Measurements from ENCODE around the gene M1AP.

M1AP gene

DNA sequence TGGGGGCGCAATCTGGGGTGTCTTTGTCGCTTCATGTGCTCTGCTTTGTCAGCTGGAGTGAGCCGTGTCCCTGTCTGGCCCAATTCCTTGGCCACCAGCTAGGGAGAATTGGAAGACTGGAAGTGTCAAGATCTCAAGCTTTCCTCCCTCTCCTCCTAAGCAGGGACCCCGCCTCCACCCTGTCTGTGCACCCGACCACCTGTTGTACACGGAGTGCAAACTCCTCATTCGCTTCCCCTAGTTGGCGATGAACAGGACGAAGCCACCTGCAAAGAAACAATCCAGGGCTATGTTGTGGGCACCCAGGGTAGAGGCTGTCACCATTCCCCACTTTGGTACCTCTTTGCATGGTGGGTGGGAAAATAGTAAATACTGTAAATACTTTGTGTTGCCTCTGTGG is 120.4 kb downstream of the M1AP start:
- H3K36me3 ChIP-seq (ENCODE audit: control insufficient read depth, low read length): peaks cover 65% of the 10 kb centered on the region
- peaks cover 43% of the 10 kb centered on the region for H3K4me1 ChIP-seq (ENCODE audit: control insufficient read depth, low read length)
- H3K9me2 ChIP-seq (replicated peaks; ENCODE audit: control insufficient read depth, low read length): no peaks in the 10 kb centered on the region
- no peaks in the 10 kb centered on the region for H4K20me1 ChIP-seq (ENCODE audit: control insufficient read depth, insufficient read depth, low read depth, low read length)
- peak overlapping the region; percentile 99 for H3K4me3 ChIP-seq (ENCODE audit: low read length)
- peaks cover 11% of the 10 kb centered on the region for H3F3A ChIP-seq (ENCODE audit: control insufficient read depth, insufficient read depth)
- H3K9me3 ChIP-seq (ENCODE audit: control insufficient read depth, insufficient read depth, low read length): no peaks in the 10 kb centered on the region
- H3K79me2 ChIP-seq (ENCODE audit: control insufficient read depth, low read length): peaks cover 48% of the 10 kb centered on the region
- no peak overlapping the region for H3K27ac ChIP-seq (ENCODE audit: low read depth, low read length)
- TF ChIP-seq, protein P1, sequence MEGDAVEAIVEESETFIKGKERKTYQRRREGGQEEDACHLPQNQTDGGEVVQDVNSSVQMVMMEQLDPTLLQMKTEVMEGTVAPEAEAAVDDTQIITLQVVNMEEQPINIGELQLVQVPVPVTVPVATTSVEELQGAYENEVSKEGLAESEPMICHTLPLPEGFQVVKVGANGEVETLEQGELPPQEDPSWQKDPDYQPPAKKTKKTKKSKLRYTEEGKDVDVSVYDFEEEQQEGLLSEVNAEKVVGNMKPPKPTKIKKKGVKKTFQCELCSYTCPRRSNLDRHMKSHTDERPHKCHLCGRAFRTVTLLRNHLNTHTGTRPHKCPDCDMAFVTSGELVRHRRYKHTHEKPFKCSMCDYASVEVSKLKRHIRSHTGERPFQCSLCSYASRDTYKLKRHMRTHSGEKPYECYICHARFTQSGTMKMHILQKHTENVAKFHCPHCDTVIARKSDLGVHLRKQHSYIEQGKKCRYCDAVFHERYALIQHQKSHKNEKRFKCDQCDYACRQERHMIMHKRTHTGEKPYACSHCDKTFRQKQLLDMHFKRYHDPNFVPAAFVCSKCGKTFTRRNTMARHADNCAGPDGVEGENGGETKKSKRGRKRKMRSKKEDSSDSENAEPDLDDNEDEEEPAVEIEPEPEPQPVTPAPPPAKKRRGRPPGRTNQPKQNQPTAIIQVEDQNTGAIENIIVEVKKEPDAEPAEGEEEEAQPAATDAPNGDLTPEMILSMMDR (IDR thresholded peaks at IDR 0.05; ENCODE audit: low read depth, low read length, poor library complexity, severe bottlenecking): no peak
- no peak for TF ChIP-seq EZH2phosphoT487 (IDR thresholded peaks at IDR 0.05; ENCODE audit: borderline replicate concordance, low read length)
- H3K27me3 ChIP-seq (ENCODE audit: control insufficient read depth, low read length): no peaks in the 10 kb centered on the region
- peak overlapping the region; percentile 94 for H3K4me2 ChIP-seq (ENCODE audit: low read length)

DNA sequence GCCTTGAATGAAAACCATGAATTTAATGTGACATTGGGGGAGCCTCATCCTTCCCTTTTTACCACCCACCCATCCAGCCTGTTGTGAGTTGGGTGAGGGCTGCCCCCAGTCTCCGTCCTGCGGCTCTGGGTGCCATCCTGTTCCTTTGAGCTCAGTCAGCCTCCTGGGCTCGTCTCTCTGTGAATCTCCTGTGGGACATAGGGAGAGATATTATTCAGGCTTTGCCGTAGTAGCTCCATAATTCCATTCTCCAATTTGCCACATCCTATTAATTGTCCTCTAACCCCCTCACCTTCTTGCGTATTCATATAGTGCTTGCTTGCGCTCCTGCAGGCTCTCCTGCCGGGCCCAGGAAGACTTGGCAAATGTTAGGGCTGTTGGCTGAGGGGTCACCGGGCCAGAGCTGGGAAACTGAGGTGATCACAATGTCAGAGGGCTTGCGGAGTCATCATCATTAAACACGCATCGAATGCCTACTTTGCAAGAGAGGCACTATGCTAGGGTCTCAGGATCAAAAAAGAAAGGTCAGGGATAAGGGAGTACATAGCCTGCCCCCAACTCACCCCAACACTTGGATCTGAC is 121.4 kb downstream of the M1AP start:
- H3K79me2 ChIP-seq (ENCODE audit: control insufficient read depth, low read length): peaks cover 48% of the 10 kb centered on the region
- no peaks in the 10 kb centered on the region for H3K9me2 ChIP-seq (replicated peaks; ENCODE audit: control insufficient read depth, low read length)
- H3K36me3 ChIP-seq (ENCODE audit: control insufficient read depth, low read length): peaks cover 55% of the 10 kb centered on the region
- no peaks in the 10 kb centered on the region for H4K20me1 ChIP-seq (ENCODE audit: control insufficient read depth, insufficient read depth, low read depth, low read length)
- no peaks in the 10 kb centered on the region for H3K27me3 ChIP-seq (ENCODE audit: control insufficient read depth, low read length)
- no peak overlapping the region; the same call in 1 of the 2 replicates for H3K27ac ChIP-seq (ENCODE audit: low read depth, low read length)
- TF ChIP-seq, protein P1 (IDR thresholded peaks at IDR 0.05; ENCODE audit: low read depth, low read length, poor library complexity, severe bottlenecking): no peak
- no peak for TF ChIP-seq EZH2phosphoT487 (IDR thresholded peaks at IDR 0.05; ENCODE audit: borderline replicate concordance, low read length)
- H3K9me3 ChIP-seq (ENCODE audit: control insufficient read depth, insufficient read depth, low read length): no peaks in the 10 kb centered on the region
- no peak overlapping the region for H3K4me3 ChIP-seq (ENCODE audit: low read length)
- peak overlapping the region; percentile 2; the same call in 1 of the 2 replicates for H3K4me2 ChIP-seq (ENCODE audit: low read length)
- peaks cover 7% of the 10 kb centered on the region for H3F3A ChIP-seq (ENCODE audit: control insufficient read depth, insufficient read depth)
- H3K4me1 ChIP-seq (ENCODE audit: control insufficient read depth, low read length): peaks cover 39% of the 10 kb centered on the region

DNA sequence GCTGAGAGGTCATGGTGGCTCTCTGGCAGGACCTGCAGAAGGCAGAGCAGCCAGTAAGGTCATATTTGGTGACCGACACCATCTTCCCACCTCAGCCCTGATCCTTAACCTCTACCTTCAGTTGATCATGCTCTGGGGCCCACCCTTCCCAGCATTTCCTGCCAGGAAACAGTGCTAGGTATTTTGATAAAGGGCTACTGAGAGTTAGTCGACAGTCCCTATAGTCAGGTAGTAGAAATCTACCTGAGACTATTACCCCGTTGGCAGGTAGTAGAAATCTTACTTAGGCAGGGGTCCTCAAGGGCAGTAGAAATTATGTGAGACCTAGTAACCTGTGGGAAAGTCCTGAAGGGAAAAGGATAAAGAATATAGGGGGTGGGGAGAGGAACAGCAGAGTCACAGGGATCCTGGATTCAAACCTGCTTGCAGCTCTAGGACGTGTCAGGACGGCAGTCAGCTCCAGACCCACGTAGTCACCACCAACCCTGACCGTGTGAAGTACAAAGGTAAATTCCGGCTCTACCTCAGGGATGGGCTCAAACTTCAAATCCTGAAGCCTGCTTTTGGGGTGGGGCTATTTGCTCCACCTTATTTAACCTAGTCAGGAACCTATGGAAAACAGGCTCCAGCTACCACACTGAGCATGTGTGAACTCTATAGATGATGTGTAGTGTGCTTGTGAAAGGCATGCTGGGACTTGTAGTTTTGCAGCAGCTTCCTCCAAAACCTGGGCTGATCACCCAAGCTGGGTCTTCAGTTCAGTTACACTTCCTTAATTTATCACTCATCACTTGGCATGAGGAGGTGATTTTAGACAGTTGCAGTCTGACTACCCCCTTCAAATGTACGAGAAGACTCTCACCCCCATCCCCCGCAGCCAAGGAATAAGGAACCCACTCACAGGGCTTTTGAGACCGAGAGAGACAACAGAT is 122.1 kb downstream of the M1AP start, which contains the start of gene DQX1:
Gene DQX1, minus strand, starts transcription at position 515 of the 932 bp plus-strand sequence. Its CDS starts 502 bp downstream, at position 13.
- no peak within 1 kb of the TSS; the same call in 1 of the 2 replicates for H3K27ac ChIP-seq (ENCODE audit: low read depth, low read length)

More for the DNA sequence above, 122.1 kb downstream of the M1AP start, which contains the start of gene DQX1:
- H3K4me2 ChIP-seq (ENCODE audit: low read length): peak within 1 kb of the TSS; percentile 2; the same call in 1 of the 2 replicates
- no peaks in the 10 kb centered on the region for H4K20me1 ChIP-seq (ENCODE audit: control insufficient read depth, insufficient read depth, low read depth, low read length)
- H3K9me3 ChIP-seq (ENCODE audit: control insufficient read depth, insufficient read depth, low read length): no peaks in the 10 kb centered on the region
- H3F3A ChIP-seq (ENCODE audit: control insufficient read depth, insufficient read depth): peaks cover 4% of the 10 kb centered on the region
- no peaks in the 10 kb centered on the region for H3K9me2 ChIP-seq (replicated peaks; ENCODE audit: control insufficient read depth, low read length)
- H3K36me3 ChIP-seq (ENCODE audit: control insufficient read depth, low read length): peaks cover 48% of the 10 kb centered on the region
- TF ChIP-seq, protein P1 (IDR thresholded peaks at IDR 0.05; ENCODE audit: low read depth, low read length, poor library complexity, severe bottlenecking): no peak
- no peak for TF ChIP-seq EZH2phosphoT487 (IDR thresholded peaks at IDR 0.05; ENCODE audit: borderline replicate concordance, low read length)
- H3K27me3 ChIP-seq (ENCODE audit: control insufficient read depth, low read length): no peaks in the 10 kb centered on the region
- H3K4me1 ChIP-seq (ENCODE audit: control insufficient read depth, low read length): peaks cover 32% of the 10 kb centered on the region
- peaks cover 43% of the 10 kb centered on the region for H3K79me2 ChIP-seq (ENCODE audit: control insufficient read depth, low read length)
- no peak within 1 kb of the TSS for H3K4me3 ChIP-seq (ENCODE audit: low read length)
